SJSA1 (cell line): ENCODE measurements around the gene CLIC3. TPM values are rescaled to one million over a fixed set of nuclear protein-coding genes. Genes with fewer than 3 reads are reported as not detected.

Experiments
- DNase-seq, 2 experiments: peaks; one replicate each; pipeline ENCODE4 v3.0.0-alpha.2; 2015 to 2020; ENCODE audit warnings: low spot score in 2 of 2, low read depth in 1 of 2
- H3K27ac ChIP-seq: fragments of 250-450 bp; sonication (Bioruptor Pico); 2 replicates; pipeline ENCODE4 v1.5.1; 2020; ENCODE audit warnings: mild to moderate bottlenecking, moderate library complexity
- H3K27me3 ChIP-seq: fragments of 250-450 bp; sonication (Bioruptor Pico); replicated peaks from 2 replicates; pipeline ENCODE4 v1.5.1; 2020; ENCODE audit warnings: mild to moderate bottlenecking, moderate library complexity
- H3K36me3 ChIP-seq: fragments of 250-450 bp; sonication (Bioruptor Pico); 2 replicates; pipeline ENCODE4 v1.5.1; 2020; ENCODE audit warnings: mild to moderate bottlenecking
- H3K4me1 ChIP-seq: fragments of 250-450 bp; sonication (Bioruptor Pico); replicated peaks from 2 replicates; pipeline ENCODE4 v1.6.1; 2021; ENCODE audit warnings: mild to moderate bottlenecking
- H3K4me3 ChIP-seq: fragments of 250-450 bp; sonication (Bioruptor Pico); 2 replicates; pipeline ENCODE4 v1.5.1; 2020; ENCODE audit warnings: mild to moderate bottlenecking
- H3K9me3 ChIP-seq: fragments of 250-450 bp; sonication (Bioruptor Pico); replicated peaks from 2 replicates; pipeline ENCODE4 v1.5.1; 2020; ENCODE audit warnings: mild to moderate bottlenecking
- total RNA-seq: library from RNA; depleted of rRNA; stranded (reverse); fragments of >200 nt; shearing (Covaris generic); gene quantifications from 2 replicates; pipeline ENCODE4 v1.2.3, GENCODE V29; 2014

Gene CLIC3
- total RNA-seq, 1 experiment from 2014 or later, result 0.89 TPM

- peaks cover 24% of the 10 kb centered on the region for H3K4me1 ChIP-seq
- no peak for DNase-seq
- H3K27ac ChIP-seq, result peak overlapping the region; percentile 34; the same call in 1 of the 2 replicates
- H3K9me3 ChIP-seq, result no peaks in the 10 kb centered on the region
- H3K4me3 ChIP-seq, result no peak overlapping the region
- H3K36me3 ChIP-seq, result no peaks in the 10 kb centered on the region
- H3K27me3 ChIP-seq, result peaks cover 5% of the 10 kb centered on the region
Observed at GRCh38 chr9:136980669-136981478, 15.5 kb downstream of the CLIC3 start.

GRCh38 chr9:136979769-136980587 lies 16.4 kb downstream of the CLIC3 start:
- H3K4me3 ChIP-seq, result no peak overlapping the region
- H3K36me3 ChIP-seq, result no peaks in the 10 kb centered on the region
- no peak overlapping the region for H3K27ac ChIP-seq
- peaks cover 7% of the 10 kb centered on the region; the same call in 1 of the 2 replicates for H3K27me3 ChIP-seq
- no peak for DNase-seq
- peaks cover 24% of the 10 kb centered on the region for H3K4me1 ChIP-seq
- no peaks in the 10 kb centered on the region for H3K9me3 ChIP-seq

GRCh38 chr9:136978865-136979544 lies 17.4 kb downstream of the CLIC3 start:
- no peak overlapping the region for H3K4me3 ChIP-seq
- DNase-seq, result no peak

GRCh38 chr9:136978073-136978864 lies 18.1 kb downstream of the CLIC3 start:
- Histone ChIP-seq H3K27me3 (peaks cover 7% of the 10 kb centered on the region; the same call in 1 of the 2 replicates), H3K4me1 (peaks cover 24% of the 10 kb centered on the region), H3K27ac (no peak overlapping the region), H3K4me3 (peak overlapping the region; percentile 12; the same call in 1 of the 2 replicates), H3K9me3 (no peaks in the 10 kb centered on the region), H3K36me3 (no peaks in the 10 kb centered on the region)
- no peak for DNase-seq

More at GRCh38 chr9:136978865-136979544, 17.4 kb downstream of the CLIC3 start:
- peaks cover 24% of the 10 kb centered on the region for H3K4me1 ChIP-seq
- no peak overlapping the region for H3K27ac ChIP-seq
- H3K9me3 ChIP-seq, result no peaks in the 10 kb centered on the region
- peaks cover 7% of the 10 kb centered on the region; the same call in 1 of the 2 replicates for H3K27me3 ChIP-seq
- no peaks in the 10 kb centered on the region for H3K36me3 ChIP-seq

- Histone ChIP-seq H3K4me3 (no peak overlapping the region), H3K27ac (no peak overlapping the region), H3K4me1 (peaks cover 24% of the 10 kb centered on the region), H3K9me3 (no peaks in the 10 kb centered on the region), H3K27me3 (peaks cover 7% of the 10 kb centered on the region; the same call in 1 of the 2 replicates), H3K36me3 (no peaks in the 10 kb centered on the region)
- no peak for DNase-seq
Observed at GRCh38 chr9:136977649-136978072, 18.7 kb downstream of the CLIC3 start.

GRCh38 chr9:136977223-136977622 lies 19.1 kb downstream of the CLIC3 start, which contains the start of gene PTGDS:
PTGDS (plus strand) TSS chr9:136977504; CDS start chr9:136977579, 75 bp downstream.
- no peak within 1 kb of the TSS for H3K27ac ChIP-seq
- peaks cover 7% of the 10 kb centered on the region; the same call in 1 of the 2 replicates for H3K27me3 ChIP-seq
- no peak for DNase-seq
- no peaks in the 10 kb centered on the region for H3K36me3 ChIP-seq
- H3K4me1 ChIP-seq, result peaks cover 20% of the 10 kb centered on the region
- H3K9me3 ChIP-seq, result no peaks in the 10 kb centered on the region
- peak within 1 kb of the TSS; percentile 12; the same call in 1 of the 2 replicates for H3K4me3 ChIP-seq

GRCh38 chr9:136975644-136976043 lies 20.7 kb downstream of the CLIC3 start:
- Histone ChIP-seq H3K27me3 (peaks cover 9% of the 10 kb centered on the region; the same call in 1 of the 2 replicates), H3K9me3 (no peaks in the 10 kb centered on the region), H3K36me3 (no peaks in the 10 kb centered on the region), H3K4me1 (peaks cover 6% of the 10 kb centered on the region), H3K27ac (no peak overlapping the region), H3K4me3 (no peak overlapping the region)
- no peak for DNase-seq

GRCh38 chr9:136974817-136975535 lies 21.4 kb downstream of the CLIC3 start:
- H3K9me3 ChIP-seq, result no peaks in the 10 kb centered on the region
- no peak for DNase-seq
- peaks cover 6% of the 10 kb centered on the region for H3K4me1 ChIP-seq
- H3K27ac ChIP-seq, result no peak overlapping the region
- H3K4me3 ChIP-seq, result no peak overlapping the region
- no peaks in the 10 kb centered on the region for H3K36me3 ChIP-seq
- peaks cover 9% of the 10 kb centered on the region; the same call in 1 of the 2 replicates for H3K27me3 ChIP-seq

GRCh38 chr9:136973618-136974617 lies 22.4 kb downstream of the CLIC3 start:
- Histone ChIP-seq H3K9me3 (no peaks in the 10 kb centered on the region), H3K4me3 (no peak overlapping the region), H3K27ac (no peak overlapping the region), H3K36me3 (no peaks in the 10 kb centered on the region), H3K4me1 (peaks cover 6% of the 10 kb centered on the region), H3K27me3 (peaks cover 9% of the 10 kb centered on the region; the same call in 1 of the 2 replicates)
- DNase-seq, result no peak

GRCh38 chr9:136972743-136973142 lies 23.6 kb downstream of the CLIC3 start:
- no peak for DNase-seq
- Histone ChIP-seq H3K27me3 (peaks cover 6% of the 10 kb centered on the region; the same call in 1 of the 2 replicates), H3K27ac (no peak overlapping the region), H3K4me1 (peaks cover 1% of the 10 kb centered on the region), H3K4me3 (no peak overlapping the region), H3K9me3 (no peaks in the 10 kb centered on the region), H3K36me3 (no peaks in the 10 kb centered on the region)

GRCh38 chr9:136972335-136972734 lies 24.0 kb downstream of the CLIC3 start:
- DNase-seq, result no peak
- Histone ChIP-seq H3K4me3 (no peak overlapping the region), H3K4me1 (no peaks in the 10 kb centered on the region), H3K36me3 (no peaks in the 10 kb centered on the region), H3K27me3 (0 out of 2 replicates have a peak, but pooled peaks cover 4% of the 10 kb centered on the region), H3K27ac (no peak overlapping the region), H3K9me3 (no peaks in the 10 kb centered on the region)
